ENCODE measurements around the gene NOTCH2. TPM values are rescaled to one million over a fixed set of nuclear protein-coding genes. Genes with fewer than 3 reads are reported as not detected.
"Not testable (repeated sequence)": the region's sequence is repeated elsewhere in the genome, so short reads cannot be mapped to it uniquely, and the experiment has no call there.

The NOTCH2 gene
- 27.6 and 48.8 TPM in 2 replicates for total RNA-seq

GRCh38 chr1:120069067-120069919 is at the start of gene NOTCH2:
Gene NOTCH2 (minus strand): TSS chr1:120069662. CDS start chr1:120069406, 256 bp downstream.
- DNase-seq (ENCODE audit: extremely low read depth, low read depth, low spot score) = not testable (repeated sequence)

GRCh38 chr1:120117371-120118177 is 48.1 kb upstream of the NOTCH2 start:
- not testable (repeated sequence) for DNase-seq (ENCODE audit: extremely low read depth, low read depth, low spot score)

- DNase-seq (ENCODE audit: extremely low read depth, low read depth, low spot score) = not testable (repeated sequence)
Observed at GRCh38 chr1:120116094-120116493, 46.6 kb upstream of the NOTCH2 start.

- not testable (repeated sequence) for DNase-seq (ENCODE audit: extremely low read depth, low read depth, low spot score)
Observed at GRCh38 chr1:120113134-120113533, 43.7 kb upstream of the NOTCH2 start.

GRCh38 chr1:120112212-120112611 is 42.8 kb upstream of the NOTCH2 start:
- DNase-seq (ENCODE audit: extremely low read depth, low read depth, low spot score) = not testable (repeated sequence)

- DNase-seq (ENCODE audit: extremely low read depth, low read depth, low spot score) = not testable (repeated sequence)
Observed at GRCh38 chr1:120111771-120112170, 42.3 kb upstream of the NOTCH2 start.

- DNase-seq (ENCODE audit: extremely low read depth, low read depth, low spot score) = not testable (repeated sequence)
Observed at GRCh38 chr1:120111008-120111407, 41.5 kb upstream of the NOTCH2 start.

- not testable (repeated sequence) for DNase-seq (ENCODE audit: extremely low read depth, low read depth, low spot score)
Observed at GRCh38 chr1:120109656-120110055, 40.2 kb upstream of the NOTCH2 start.

- DNase-seq (ENCODE audit: extremely low read depth, low read depth, low spot score) = not testable (repeated sequence)
Observed at GRCh38 chr1:120109180-120109579, 39.7 kb upstream of the NOTCH2 start.

GRCh38 chr1:120105288-120105687 is 35.8 kb upstream of the NOTCH2 start:
- DNase-seq (ENCODE audit: extremely low read depth, low read depth, low spot score) = not testable (repeated sequence)

- not testable (repeated sequence) for DNase-seq (ENCODE audit: extremely low read depth, low read depth, low spot score)
Observed at GRCh38 chr1:120103768-120104167, 34.3 kb upstream of the NOTCH2 start.

GRCh38 chr1:120101593-120101992 is 32.1 kb upstream of the NOTCH2 start:
- not testable (repeated sequence) for DNase-seq (ENCODE audit: extremely low read depth, low read depth, low spot score)

- not testable (repeated sequence) for DNase-seq (ENCODE audit: extremely low read depth, low read depth, low spot score)
Observed at GRCh38 chr1:120100590-120100989, 31.1 kb upstream of the NOTCH2 start.

- not testable (repeated sequence) for DNase-seq (ENCODE audit: extremely low read depth, low read depth, low spot score)
Observed at GRCh38 chr1:120098986-120099759, 29.7 kb upstream of the NOTCH2 start.

GRCh38 chr1:120096981-120097545 is 27.6 kb upstream of the NOTCH2 start:
- DNase-seq (ENCODE audit: extremely low read depth, low read depth, low spot score) = not testable (repeated sequence)

- DNase-seq (ENCODE audit: extremely low read depth, low read depth, low spot score) = not testable (repeated sequence)
Observed at GRCh38 chr1:120093548-120094181, 24.2 kb upstream of the NOTCH2 start.

- not testable (repeated sequence) for DNase-seq (ENCODE audit: extremely low read depth, low read depth, low spot score)
Observed at GRCh38 chr1:120092232-120093218, 23.1 kb upstream of the NOTCH2 start.

- DNase-seq (ENCODE audit: extremely low read depth, low read depth, low spot score) = not testable (repeated sequence)
Observed at GRCh38 chr1:120090830-120091229, 21.4 kb upstream of the NOTCH2 start.

- not testable (repeated sequence) for DNase-seq (ENCODE audit: extremely low read depth, low read depth, low spot score)
Observed at GRCh38 chr1:120087959-120088358, 18.5 kb upstream of the NOTCH2 start.
